Fibroblast of lung (primary cell): ENCODE results near the gene SRRM2.

Experiments used
- CTCF ChIP-seq, 2 donors: IDR thresholded peaks in 1 of 2; conservative IDR thresholded peaks in 1 of 2; 1 replicate in 1 of 2; 2 replicates in 1 of 2; pipeline ENCODE4 v1.5.1; 2011 to 2012; ENCODE audit warnings: low read length in 2 of 2, control low read depth in 1 of 2, inconsistent platforms in 1 of 2, low read depth in 1 of 2, mild to moderate bottlenecking in 1 of 2
- EZH2 ChIP-seq: IDR thresholded peaks from 2 replicates; pipeline ENCODE4 v1.5.1; 2012; ENCODE audit warnings: low read length, control low read depth, mild to moderate bottlenecking; ENCODE audit errors: missing control alignments

- TF ChIP-seq CTCF (conservative IDR thresholded peaks at IDR 0.05 in 1 of 2, IDR thresholded peaks at IDR 0.05 in 1 of 2; ENCODE audit: low read depth in 1 of 2, low read length in 2 of 2) (no peak), EZH2 (no peak)
These were observed 38.7 kb downstream of the SRRM2 start for GRCh38 chr16:2791174-2791573.
